IMR-90 (cell line): Measurements from ENCODE around the gene SMARCC2.

Source experiments
- CEBPB ChIP-seq: IDR thresholded peaks from 2 replicates; pipeline ENCODE4 v1.6.1; 2012; ENCODE audit warnings: low read depth, low read length, improper control_type of control experiment
- CTCF ChIP-seq: conservative IDR thresholded peaks from 2 replicates; pipeline ENCODE4 v1.5.1; 2012; ENCODE audit warnings: mild to moderate bottlenecking, low read depth, low read length, improper control_type of control experiment
- ELK1 ChIP-seq: fragments of 150-350 bp; IDR thresholded peaks from 2 replicates; pipeline ENCODE4 v1.6.1; 2016; ENCODE audit warnings: low read depth, mild to moderate bottlenecking, low read length, moderate library complexity, borderline replicate concordance
- MAZ ChIP-seq: IDR thresholded peaks from 2 replicates; pipeline ENCODE4 v1.6.1; 2012; ENCODE audit warnings: low read depth, mild to moderate bottlenecking, low read length, improper control_type of control experiment, moderate library complexity, borderline replicate concordance
- NFE2L2 ChIP-seq: fragments of 150-350 bp; IDR thresholded peaks from 2 replicates; pipeline ENCODE4 v1.6.1; 2016; ENCODE audit warnings: low read depth, mild to moderate bottlenecking, low read length
- POLR2A ChIP-seq: IDR thresholded peaks from 2 replicates; pipeline ENCODE4 v1.6.1; 2012; ENCODE audit warnings: mild to moderate bottlenecking, low read depth, low read length

- TF ChIP-seq CTCF: peak; percentile 74
- no peak for TF ChIP-seq POLR2A
- no peak for TF ChIP-seq CEBPB
- peak; percentile 51 for TF ChIP-seq MAZ
- TF ChIP-seq NFE2L2: no peak
- TF ChIP-seq ELK1: no peak
Measured at GRCh38 chr12:56224102-56224701, 34.9 kb upstream of the SMARCC2 start, which contains the start of gene NABP2.
